ENCODE data around the gene CYSRT1.
"Not testable (repeated sequence)": the region's sequence is repeated elsewhere in the genome, so short reads cannot be mapped to it uniquely, and the experiment has no call there.

Gene CYSRT1

GRCh38 chr9:137239541-137240200, 14.7 kb downstream of the CYSRT1 start:
- DNase-seq, result not testable (repeated sequence)

- DNase-seq, result peak; percentile 76
These were observed 15.4 kb downstream of the CYSRT1 start for GRCh38 chr9:137240318-137240840.

GRCh38 chr9:137240841-137241489, 16.0 kb downstream of the CYSRT1 start, which contains the start of gene TUBB4B:
Gene TUBB4B (plus strand): TSS chr9:137241287. CDS start chr9:137241361, 74 bp downstream.
- DNase-seq, result peak; percentile 93

GRCh38 chr9:137241490-137242268, 16.7 kb downstream of the CYSRT1 start:
- peak; percentile 66 for DNase-seq

- DNase-seq, result no peak
These were observed 17.6 kb downstream of the CYSRT1 start for GRCh38 chr9:137242269-137243203.

- DNase-seq, result not testable (repeated sequence)
These were observed 18.3 kb downstream of the CYSRT1 start for GRCh38 chr9:137243266-137243625.

- DNase-seq, result no peak
These were observed 18.9 kb downstream of the CYSRT1 start for GRCh38 chr9:137243626-137244485.

- no peak for DNase-seq
These were observed 19.8 kb downstream of the CYSRT1 start for GRCh38 chr9:137244486-137245449.

GRCh38 chr9:137245450-137246421, 20.8 kb downstream of the CYSRT1 start:
- DNase-seq, result no peak

GRCh38 chr9:137247135-137247915, 22.4 kb downstream of the CYSRT1 start:
- no peak for DNase-seq

GRCh38 chr9:137247916-137248175, 22.9 kb downstream of the CYSRT1 start:
- no peak for DNase-seq

- DNase-seq, result no peak
These were observed 25.6 kb downstream of the CYSRT1 start for GRCh38 chr9:137250329-137251193.

- DNase-seq, result no peak
These were observed 26.2 kb downstream of the CYSRT1 start, which contains the start of gene STPG3 for GRCh38 chr9:137251194-137251461. Gene STPG3 (plus strand): TSS chr9:137251286. CDS start chr9:137251287, 1 bp downstream.

GRCh38 chr9:137251490-137252268, 26.7 kb downstream of the CYSRT1 start:
- DNase-seq, result no peak

GRCh38 chr9:137252555-137253506, 27.9 kb downstream of the CYSRT1 start:
- DNase-seq, result no peak
